WTC11 (cell line): Measurements from ENCODE around the gene SBNO2. TPM values are rescaled to one million over a fixed set of nuclear protein-coding genes. Genes with fewer than 3 reads are reported as not detected.

Source experiments
- ATAC-seq: fragments of 200-7000 bp; cut with Tn5 transposase; 2 replicates; pipeline ENCODE4 v1.10.0; 2021; ENCODE audit warnings: mild to moderate bottlenecking, moderate library complexity
- CTCF ChIA-PET: fragments of 300-600 bp; sonication (Branson Sonifier 250); formaldehyde crosslinking; loops from one replicate; lab custom pipeline; 2021; ENCODE audit warnings: antibody characterized with exemption; lab: Charles Lee
- POLR2A ChIA-PET: fragments of 350-600 bp; sonication (Branson Sonifier 250); formaldehyde crosslinking; loops from one replicate; lab custom pipeline; 2021; ENCODE audit warnings: antibody characterized with exemption; lab: Charles Lee
- DNase-seq: peaks from one replicate; pipeline ENCODE4 v3.0.0; 2021; ENCODE audit warnings: low spot score
- H3K27ac Mint-ChIP-seq: 2 replicates; pipeline ENCODE4 v1.8.0; 2021; ENCODE audit warnings: mixed read lengths
- H3K27me3 Mint-ChIP-seq: 2 replicates; pipeline ENCODE4 v1.8.0; 2021; ENCODE audit warnings: low read depth, mild to moderate bottlenecking, moderate library complexity, mixed read lengths
- H3K36me3 Mint-ChIP-seq: 2 replicates; pipeline ENCODE4 v1.8.0; 2021; ENCODE audit warnings: mixed read lengths
- H3K4me1 Mint-ChIP-seq: 2 replicates; pipeline ENCODE4 v1.8.0; 2022; ENCODE audit warnings: mixed read lengths
- H3K4me3 Mint-ChIP-seq: 2 replicates; pipeline ENCODE4 v1.8.0; 2021; ENCODE audit warnings: mild to moderate bottlenecking, moderate library complexity, mixed read lengths
- H3K9me3 Mint-ChIP-seq: 2 replicates; pipeline ENCODE4 v1.8.0; 2021; ENCODE audit warnings: mixed read lengths
- ATF6 ChIP-seq: sonication (generic); formaldehyde crosslinking; IDR thresholded peaks from 2 replicates; pipeline ENCODE4 v1.8.1; 2023; ENCODE audit warnings: mild to moderate bottlenecking, missing genetic modification reagents
- ERG ChIP-seq: fragments of 250-450 bp; sonication (Bioruptor Pico); IDR thresholded peaks from 2 replicates; pipeline ENCODE4 v1.8.0; 2021; ENCODE audit warnings: mild to moderate bottlenecking
- ESRRA ChIP-seq: sonication (generic); formaldehyde crosslinking; IDR thresholded peaks from 2 replicates; pipeline ENCODE4 v1.8.1; 2022; ENCODE audit warnings: mild to moderate bottlenecking, missing genetic modification reagents, borderline replicate concordance
- HMGA2 ChIP-seq: fragments of 250-450 bp; sonication (Bioruptor Pico); IDR thresholded peaks from 2 replicates; pipeline ENCODE4 v1.4.0; 2021; ENCODE audit warnings: mild to moderate bottlenecking, moderate library complexity
- JUN ChIP-seq: sonication (generic); formaldehyde crosslinking; IDR thresholded peaks from 2 replicates; pipeline ENCODE4 v1.8.0; 2023; ENCODE audit warnings: mild to moderate bottlenecking, missing genetic modification reagents
- MYBL2 ChIP-seq: sonication (generic); formaldehyde crosslinking; IDR thresholded peaks from 2 replicates; pipeline ENCODE4 v1.8.1; 2023; ENCODE audit warnings: mild to moderate bottlenecking, moderate library complexity, missing genetic modification reagents
- SP1 ChIP-seq: sonication (generic); formaldehyde crosslinking; conservative IDR thresholded peaks from 2 replicates; pipeline ENCODE4 v1.8.1; 2022; ENCODE audit warnings: missing genetic modification reagents
- TEAD1 ChIP-seq: sonication (generic); formaldehyde crosslinking; IDR thresholded peaks from 2 replicates; pipeline ENCODE4 v1.8.0; 2022; ENCODE audit warnings: mild to moderate bottlenecking, missing genetic modification reagents
- TP53 ChIP-seq: sonication (generic); formaldehyde crosslinking; IDR thresholded peaks from 2 replicates; pipeline ENCODE4 v1.8.1; 2023; ENCODE audit warnings: mild to moderate bottlenecking, missing genetic modification reagents
- USF1 ChIP-seq: sonication (generic); formaldehyde crosslinking; IDR thresholded peaks from 2 replicates; pipeline ENCODE4 v1.8.0; 2022; ENCODE audit warnings: mild to moderate bottlenecking, missing genetic modification reagents
- USF2 ChIP-seq: sonication (generic); formaldehyde crosslinking; IDR thresholded peaks from 2 replicates; pipeline ENCODE4 v1.8.1; 2023; ENCODE audit warnings: mild to moderate bottlenecking, missing genetic modification reagents, moderate library complexity
- ZMAT4 ChIP-seq: fragments of 250-450 bp; sonication (Bioruptor Pico); IDR thresholded peaks from 2 replicates; pipeline ENCODE4 v1.9.0; 2021; ENCODE audit warnings: mild to moderate bottlenecking
- ZNF121 ChIP-seq: sonication (generic); formaldehyde crosslinking; IDR thresholded peaks from 2 replicates; pipeline ENCODE4 v1.8.0; 2023; ENCODE audit warnings: missing genetic modification reagents
- ZNF263 ChIP-seq: sonication (generic); formaldehyde crosslinking; IDR thresholded peaks from 2 replicates; pipeline ENCODE4 v1.8.1; 2022; ENCODE audit warnings: low read depth, mild to moderate bottlenecking, moderate library complexity, missing genetic modification reagents
- total RNA-seq: library from RNA; stranded (reverse); gene quantifications from 3 replicates; pipeline ENCODE4 v1.2.3, GENCODE V29; 2021
- TF ChIP-seq, protein P1 (sequence below): sonication (generic); formaldehyde crosslinking; IDR thresholded peaks from 2 replicates; pipeline ENCODE4 v1.8.1; 2023; ENCODE audit warnings: mild to moderate bottlenecking, missing genetic modification reagents, borderline replicate concordance

SBNO2 gene
- total RNA-seq, 1 experiment from 2014 or later, result 57.3 TPM

DNA sequence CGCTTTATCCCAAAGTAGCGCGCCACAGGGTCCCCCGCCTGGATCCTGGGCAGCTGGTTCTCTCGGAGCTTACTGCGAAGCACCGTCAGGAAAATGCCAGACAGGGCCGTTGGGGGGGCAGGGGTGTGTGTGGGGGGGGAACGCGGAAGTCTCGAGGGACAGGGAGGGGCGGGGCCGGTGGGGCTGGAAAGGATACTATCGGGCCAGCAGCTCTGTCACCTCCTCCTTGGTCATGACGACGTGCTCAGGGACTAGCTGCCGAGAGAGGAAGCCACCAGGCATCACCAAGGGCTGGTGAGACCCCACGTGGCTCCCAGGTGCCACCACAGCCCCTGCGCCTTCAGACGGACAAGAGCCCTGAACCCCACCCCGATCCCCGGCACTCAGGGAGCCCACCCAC, 84.2 kb downstream of the SBNO2 start (continued):
- TF ChIP-seq USF1 (no peak), SP1 (CRISPR knock-in tag) (no peak)
- TF ChIP-seq, all 79 proteins: peak for 0

- H3K27ac Mint-ChIP-seq, result no peak overlapping the region
- ATAC-seq (no peak), DNase-seq (no peak)
- POLR2A ChIA-PET, result interaction anchor here (0.6 kb wide), 1 partner anchor 48 kb away, joined by 3 read pairs; no protein-coding TSS in a partner anchor
- no peak overlapping the region for H3K4me3 Mint-ChIP-seq
- CTCF ChIA-PET, result interaction anchor here (2.5 kb wide), 1 partner anchor 24 kb away, joined by 7 read pairs; no protein-coding TSS in a partner anchor
- TF ChIP-seq HMGA2 (CRISPR knock-in tag), result no peak
- TF ChIP-seq TEAD1 (CRISPR knock-in tag), result no peak
- no peak for TF ChIP-seq ZNF121 (CRISPR knock-in tag)
- TF ChIP-seq ESRRA (CRISPR knock-in tag), result no peak
- no peak for TF ChIP-seq TP53
- no peak for TF ChIP-seq JUN (CRISPR knock-in tag)
- H3K9me3 Mint-ChIP-seq, result no peaks in the 10 kb centered on the region
- H3K27me3 Mint-ChIP-seq, result no peaks in the 10 kb centered on the region
- H3K4me1 Mint-ChIP-seq, result 0 out of 2 replicates have a peak, but pooled peaks cover 5% of the 10 kb centered on the region
- H3K36me3 Mint-ChIP-seq, result peaks cover 17% of the 10 kb centered on the region
Measured at GRCh38 chr19:1089126-1089771, 84.8 kb downstream of the SBNO2 start.

GRCh38 chr19:1088416-1089010, 85.6 kb downstream of the SBNO2 start:
- ATAC-seq, result no peak
- CTCF ChIA-PET, result interaction anchor here (2.5 kb wide), 1 partner anchor 23 kb away, joined by 7 read pairs; no protein-coding TSS in a partner anchor
- POLR2A ChIA-PET, result interaction anchor here (0.6 kb wide), 1 partner anchor 47 kb away, joined by 3 read pairs; no protein-coding TSS in a partner anchor

GRCh38 chr19:1087813-1088415, 86.2 kb downstream of the SBNO2 start:
- CTCF ChIA-PET, result interaction anchor here (2.5 kb wide), 1 partner anchor 23 kb away, joined by 7 read pairs; no protein-coding TSS in a partner anchor
- DNase-seq (no peak), ATAC-seq (no peak)
- POLR2A ChIA-PET, result no interaction called here
- no peak overlapping the region for H3K4me3 Mint-ChIP-seq
- H3K9me3 Mint-ChIP-seq, result no peaks in the 10 kb centered on the region
- H3K27me3 Mint-ChIP-seq, result no peaks in the 10 kb centered on the region
- H3K36me3 Mint-ChIP-seq, result peaks cover 17% of the 10 kb centered on the region
- H3K27ac Mint-ChIP-seq, result peak overlapping the region; percentile 79
- no peaks in the 10 kb centered on the region for H3K4me1 Mint-ChIP-seq
- TF ChIP-seq ERG (CRISPR knock-in tag) (no peak), HMGA2 (CRISPR knock-in tag) (no peak), MYBL2 (no peak), ESRRA (CRISPR knock-in tag) (no peak), ATF6 (CRISPR knock-in tag) (no peak)
- TF ChIP-seq, protein P1, sequence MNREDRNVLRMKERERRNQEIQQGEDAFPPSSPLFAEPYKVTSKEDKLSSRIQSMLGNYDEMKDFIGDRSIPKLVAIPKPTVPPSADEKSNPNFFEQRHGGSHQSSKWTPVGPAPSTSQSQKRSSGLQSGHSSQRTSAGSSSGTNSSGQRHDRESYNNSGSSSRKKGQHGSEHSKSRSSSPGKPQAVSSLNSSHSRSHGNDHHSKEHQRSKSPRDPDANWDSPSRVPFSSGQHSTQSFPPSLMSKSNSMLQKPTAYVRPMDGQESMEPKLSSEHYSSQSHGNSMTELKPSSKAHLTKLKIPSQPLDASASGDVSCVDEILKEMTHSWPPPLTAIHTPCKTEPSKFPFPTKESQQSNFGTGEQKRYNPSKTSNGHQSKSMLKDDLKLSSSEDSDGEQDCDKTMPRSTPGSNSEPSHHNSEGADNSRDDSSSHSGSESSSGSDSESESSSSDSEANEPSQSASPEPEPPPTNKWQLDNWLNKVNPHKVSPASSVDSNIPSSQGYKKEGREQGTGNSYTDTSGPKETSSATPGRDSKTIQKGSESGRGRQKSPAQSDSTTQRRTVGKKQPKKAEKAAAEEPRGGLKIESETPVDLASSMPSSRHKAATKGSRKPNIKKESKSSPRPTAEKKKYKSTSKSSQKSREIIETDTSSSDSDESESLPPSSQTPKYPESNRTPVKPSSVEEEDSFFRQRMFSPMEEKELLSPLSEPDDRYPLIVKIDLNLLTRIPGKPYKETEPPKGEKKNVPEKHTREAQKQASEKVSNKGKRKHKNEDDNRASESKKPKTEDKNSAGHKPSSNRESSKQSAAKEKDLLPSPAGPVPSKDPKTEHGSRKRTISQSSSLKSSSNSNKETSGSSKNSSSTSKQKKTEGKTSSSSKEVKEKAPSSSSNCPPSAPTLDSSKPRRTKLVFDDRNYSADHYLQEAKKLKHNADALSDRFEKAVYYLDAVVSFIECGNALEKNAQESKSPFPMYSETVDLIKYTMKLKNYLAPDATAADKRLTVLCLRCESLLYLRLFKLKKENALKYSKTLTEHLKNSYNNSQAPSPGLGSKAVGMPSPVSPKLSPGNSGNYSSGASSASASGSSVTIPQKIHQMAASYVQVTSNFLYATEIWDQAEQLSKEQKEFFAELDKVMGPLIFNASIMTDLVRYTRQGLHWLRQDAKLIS, result no peak

More at GRCh38 chr19:1088416-1089010, 85.6 kb downstream of the SBNO2 start:
- H3K4me3 Mint-ChIP-seq, result no peak overlapping the region
- H3K36me3 Mint-ChIP-seq, result peaks cover 17% of the 10 kb centered on the region
- H3K4me1 Mint-ChIP-seq, result no peaks in the 10 kb centered on the region
- no peaks in the 10 kb centered on the region for H3K27me3 Mint-ChIP-seq
- TF ChIP-seq JUN (CRISPR knock-in tag), result no peak
- no peak for TF ChIP-seq USF2 (CRISPR knock-in tag)
- no peak for TF ChIP-seq ZNF263 (CRISPR knock-in tag)
- no peak for TF ChIP-seq ZMAT4 (CRISPR knock-in tag)
- H3K27ac Mint-ChIP-seq, result no peak overlapping the region
- no peaks in the 10 kb centered on the region for H3K9me3 Mint-ChIP-seq
- no peak for DNase-seq
